ENCODE measurements around the gene MNAT1.

GRCh38 chr14:60768602-60769001, 34.0 kb downstream of the MNAT1 start:
- TF ChIP-seq POLR2A (IDR thresholded peaks at IDR 0.05; ENCODE audit: low read length) (no peak), GATA1 (IDR thresholded peaks at IDR 0.05; ENCODE audit: low read depth, low read length) (no peak)
